Cardiac atrium fibroblast (primary cell): ENCODE data around the gene RASL11B. TPM values are rescaled to one million over a fixed set of nuclear protein-coding genes. Genes with fewer than 3 reads are reported as not detected.

Experiments used
- total RNA-seq: library from RNA; depleted of rRNA; stranded (reverse); fragments of >200 nt; gene quantifications from 2 replicates; pipeline ENCODE4 v1.2.3, GENCODE V29; 2015

Gene RASL11B, protein sequence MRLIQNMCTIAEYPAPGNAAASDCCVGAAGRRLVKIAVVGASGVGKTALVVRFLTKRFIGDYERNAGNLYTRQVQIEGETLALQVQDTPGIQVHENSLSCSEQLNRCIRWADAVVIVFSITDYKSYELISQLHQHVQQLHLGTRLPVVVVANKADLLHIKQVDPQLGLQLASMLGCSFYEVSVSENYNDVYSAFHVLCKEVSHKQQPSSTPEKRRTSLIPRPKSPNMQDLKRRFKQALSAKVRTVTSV
- 0.36 TPM in 1 of 2 replicates, not detected in the other for total RNA-seq

DNA sequence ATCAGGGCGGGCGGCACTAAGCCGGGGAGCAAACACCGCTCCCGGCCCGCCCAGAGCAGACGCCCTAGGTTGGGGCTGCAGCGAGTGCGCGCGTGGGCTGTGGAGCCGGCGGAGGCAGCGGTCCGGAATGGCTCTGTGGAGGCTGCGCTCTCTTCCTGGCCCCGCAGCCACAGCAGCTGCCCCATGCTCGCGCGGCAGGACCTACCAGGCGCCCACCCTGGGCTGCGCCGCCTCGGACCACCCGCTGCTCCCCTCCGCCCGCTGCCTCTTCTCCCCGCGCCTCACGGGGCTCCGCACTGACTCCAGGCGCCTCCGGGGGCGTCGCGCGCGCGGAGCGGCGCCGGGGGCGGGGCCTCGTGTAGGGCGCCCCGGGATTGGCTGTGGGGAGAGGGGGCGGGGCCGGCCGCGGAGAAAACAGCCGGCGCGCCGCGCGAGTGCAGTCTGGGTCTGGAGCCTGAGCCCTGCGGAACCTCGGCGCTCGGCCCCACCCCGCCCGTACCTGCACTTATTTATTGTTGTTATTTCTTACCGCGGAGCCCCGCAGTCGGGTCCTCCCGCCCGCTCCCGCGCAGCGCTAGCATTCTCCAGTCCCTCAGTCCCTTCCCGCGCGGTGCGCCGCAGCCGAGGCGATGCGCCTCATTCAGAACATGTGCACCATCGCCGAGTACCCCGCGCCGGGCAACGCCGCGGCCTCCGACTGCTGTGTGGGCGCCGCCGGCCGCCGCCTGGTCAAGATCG lies at the start of gene RASL11B:
Gene RASL11B (plus strand): TSS at position 439 of the 738 bp plus-strand sequence. CDS start 191 bp downstream, at position 630.

Other genes with a start within 250 kb of the RASL11B start
- 7.3 and 9.9 TPM in 2 replicates for gene USP46, start 203.0 kb upstream of the RASL11B start, total RNA-seq
- 0.16 TPM in 1 of 2 replicates, not detected in the other for gene ERVMER34-1, start 110.9 kb upstream of the RASL11B start, total RNA-seq